HG02610 (cell line): ENCODE data around the gene SEPTIN10.

ENCODE experiments used
- ATAC-seq: cut with Tn5 transposase; IDR thresholded peaks from one replicate; pipeline ENCODE4 v1.9.1; 2021; ENCODE audit warnings: mild to moderate bottlenecking, moderate library complexity; ENCODE audit not compliant: unreplicated experiment

SEPTIN10 gene

DNA sequence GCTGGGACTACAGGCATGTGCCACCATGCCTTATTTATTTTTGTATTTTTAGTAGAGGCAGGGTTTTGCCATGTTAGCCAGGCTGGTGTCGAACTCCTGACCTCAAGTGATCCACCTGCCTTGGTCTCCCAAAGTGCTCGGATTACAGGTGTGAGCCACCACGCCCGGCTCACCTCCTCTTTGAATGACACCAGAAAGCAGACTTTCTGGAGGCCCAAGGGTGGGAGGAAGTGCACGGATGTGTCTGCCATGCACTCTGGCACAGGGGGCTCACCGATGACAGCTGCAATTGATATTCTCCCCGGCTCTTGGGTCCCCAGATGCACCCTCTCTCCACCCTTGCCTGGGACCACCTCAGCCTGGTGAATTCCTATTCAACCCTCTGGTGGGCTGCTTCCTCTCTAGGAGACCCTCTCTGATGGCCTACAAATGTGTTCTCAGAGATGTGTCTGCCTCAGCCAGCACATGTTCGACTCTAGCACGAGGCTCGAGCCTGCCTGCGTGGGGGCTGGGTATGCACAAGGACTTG is 87.3 kb downstream of the SEPTIN10 start:
- no peak for ATAC-seq

DNA sequence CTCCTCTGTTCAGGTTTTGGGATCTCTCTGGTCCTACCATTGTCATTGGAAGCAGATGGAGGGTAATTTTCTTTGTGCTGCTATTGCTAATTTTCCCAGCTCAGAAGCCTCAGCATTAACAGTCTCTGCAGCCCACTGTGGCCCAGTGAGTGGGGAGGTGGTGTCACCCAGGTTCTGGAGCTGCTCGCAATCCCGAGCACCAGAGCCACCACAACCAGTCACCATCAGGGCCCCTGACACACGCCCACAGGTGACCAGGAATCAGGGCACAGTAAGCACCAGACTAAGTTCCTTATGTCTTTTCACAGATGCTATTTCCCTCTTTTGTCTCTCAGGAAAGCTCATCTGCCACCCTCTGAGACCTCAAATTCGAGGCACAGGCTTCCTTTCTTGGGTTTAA is 87.9 kb downstream of the SEPTIN10 start:
- ATAC-seq = no peak

DNA sequence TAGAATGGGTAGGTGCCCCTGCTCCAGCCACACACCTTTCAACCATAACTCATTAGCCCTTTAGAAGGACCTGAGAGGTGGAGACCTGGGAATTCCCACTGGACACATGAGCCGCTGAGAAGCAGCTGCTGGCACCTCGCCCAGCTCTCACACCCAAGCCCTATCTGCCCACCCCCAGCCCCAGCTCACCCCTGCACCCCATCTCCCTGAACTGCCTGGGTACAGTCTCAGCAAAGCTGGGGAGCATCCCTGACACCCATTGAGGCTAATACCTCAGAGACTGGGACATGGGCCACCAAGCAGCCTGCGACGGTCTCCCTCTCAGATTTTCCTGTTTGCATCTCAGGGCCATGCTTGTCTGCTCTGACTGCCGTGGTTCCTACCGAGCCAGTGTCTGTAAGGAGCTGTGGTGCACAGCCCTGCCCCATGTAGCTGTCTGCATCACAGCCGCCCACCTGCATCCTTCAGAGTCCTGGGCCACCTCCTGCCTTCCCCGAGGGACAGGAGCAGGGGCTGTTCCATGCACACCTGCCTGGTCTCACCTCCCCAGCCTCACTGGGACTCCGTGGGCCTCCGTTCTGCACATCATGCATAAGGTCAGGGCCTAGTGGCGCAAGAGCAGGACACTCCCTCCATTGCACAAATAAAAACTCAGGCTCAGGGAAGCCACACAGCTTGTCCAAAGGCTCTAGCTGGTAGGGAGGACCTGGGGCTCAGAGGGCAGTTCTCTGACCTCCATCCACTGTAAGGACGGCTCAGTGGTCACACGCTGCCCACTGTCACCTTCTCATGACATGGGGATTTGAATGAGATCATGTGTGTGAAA is 90.0 kb downstream of the SEPTIN10 start:
- ATAC-seq = no peak

DNA sequence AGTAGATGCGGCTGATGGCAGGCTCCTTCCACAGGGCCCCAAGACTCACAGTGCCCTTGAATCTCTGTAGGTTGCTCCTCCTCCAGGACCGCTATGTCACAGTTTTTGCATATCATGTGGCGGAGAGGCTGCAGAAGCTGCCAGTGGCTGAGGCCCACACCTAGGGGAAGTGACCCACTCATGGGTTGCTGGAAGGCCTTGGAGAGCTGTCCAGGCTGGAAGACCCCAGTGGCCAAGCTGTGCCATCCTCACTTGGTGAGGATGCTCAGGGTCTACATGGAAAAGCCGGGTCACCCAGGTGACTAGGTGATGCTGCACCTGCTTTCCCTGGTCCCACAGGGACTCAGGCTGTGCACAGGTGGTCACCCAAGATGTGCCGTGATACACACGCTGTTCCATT is 90.6 kb downstream of the SEPTIN10 start:
- no peak for ATAC-seq

DNA sequence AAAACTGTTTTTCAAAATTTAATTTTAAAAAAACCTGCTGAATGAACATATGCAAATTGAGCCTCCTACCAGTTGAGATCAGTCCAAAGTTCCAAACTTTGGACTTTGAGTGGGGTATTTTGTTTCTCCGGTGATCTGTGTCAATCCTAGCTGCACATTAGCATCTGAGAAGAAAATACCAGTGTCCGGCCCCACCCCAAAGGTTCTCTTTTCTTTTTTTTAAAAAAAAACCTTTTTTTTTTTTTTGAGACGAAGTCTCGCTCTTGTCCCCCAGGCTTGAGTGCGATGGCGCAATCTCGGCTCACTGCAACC is 91.7 kb downstream of the SEPTIN10 start:
- ATAC-seq = no peak

DNA sequence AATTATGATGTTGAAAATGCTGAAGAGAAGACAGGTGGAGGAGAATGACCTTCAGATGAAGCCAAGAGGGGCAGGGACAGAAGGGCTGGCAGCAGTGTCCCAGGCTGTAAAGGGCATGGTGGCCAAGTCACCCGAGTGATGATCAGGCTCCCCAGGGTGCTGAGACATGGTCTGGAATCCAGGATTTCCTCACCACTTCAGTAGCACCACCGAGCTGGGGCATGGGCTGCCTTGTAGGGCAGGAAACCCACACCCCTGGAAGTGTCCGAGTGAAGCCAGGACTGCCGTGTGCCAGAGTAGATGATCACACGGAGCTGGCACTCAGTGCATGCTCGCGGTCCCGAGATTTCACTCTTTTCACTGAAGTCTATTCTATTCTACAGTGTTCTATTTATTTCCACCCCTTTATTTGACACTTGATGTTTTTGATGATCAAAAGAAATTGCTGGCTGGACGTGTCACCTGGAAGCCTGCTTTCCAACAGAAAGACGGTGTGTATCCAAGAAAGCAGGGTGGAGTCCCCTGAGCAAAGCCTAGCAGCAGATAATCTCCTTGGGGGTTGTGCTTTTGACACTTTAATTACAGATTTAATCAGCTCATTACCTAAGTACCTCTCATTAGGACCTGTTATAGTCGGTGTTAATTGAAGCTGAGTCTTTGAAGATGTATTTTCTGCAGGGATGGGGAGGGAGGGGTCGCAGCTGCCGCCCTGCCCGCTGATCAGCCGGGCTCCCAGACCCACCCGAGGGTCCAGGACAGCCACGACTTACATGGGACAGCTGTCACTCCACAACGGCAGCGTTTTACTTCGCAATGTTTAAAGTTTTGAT is 92.3 kb downstream of the SEPTIN10 start:
- no peak for ATAC-seq

DNA sequence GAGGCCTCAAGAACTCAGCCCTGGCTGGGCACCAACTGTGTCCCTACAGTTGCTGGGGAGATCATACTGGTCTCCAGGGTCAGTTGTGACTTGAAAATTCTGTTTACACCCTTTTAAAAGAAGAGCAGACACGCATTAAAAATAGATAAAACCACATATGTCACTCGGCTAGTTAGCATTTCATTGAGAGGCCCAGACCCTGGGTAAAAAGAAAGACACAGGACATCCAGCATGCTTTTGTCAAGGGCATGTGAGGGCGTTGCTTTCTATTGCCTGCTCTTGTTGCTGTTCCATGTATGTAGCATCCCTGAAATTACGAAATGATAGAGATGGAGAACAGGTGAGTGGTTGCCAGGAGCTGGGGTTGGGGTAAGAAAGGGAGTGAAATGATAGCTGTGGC is 94.3 kb downstream of the SEPTIN10 start:
- no peak for ATAC-seq

DNA sequence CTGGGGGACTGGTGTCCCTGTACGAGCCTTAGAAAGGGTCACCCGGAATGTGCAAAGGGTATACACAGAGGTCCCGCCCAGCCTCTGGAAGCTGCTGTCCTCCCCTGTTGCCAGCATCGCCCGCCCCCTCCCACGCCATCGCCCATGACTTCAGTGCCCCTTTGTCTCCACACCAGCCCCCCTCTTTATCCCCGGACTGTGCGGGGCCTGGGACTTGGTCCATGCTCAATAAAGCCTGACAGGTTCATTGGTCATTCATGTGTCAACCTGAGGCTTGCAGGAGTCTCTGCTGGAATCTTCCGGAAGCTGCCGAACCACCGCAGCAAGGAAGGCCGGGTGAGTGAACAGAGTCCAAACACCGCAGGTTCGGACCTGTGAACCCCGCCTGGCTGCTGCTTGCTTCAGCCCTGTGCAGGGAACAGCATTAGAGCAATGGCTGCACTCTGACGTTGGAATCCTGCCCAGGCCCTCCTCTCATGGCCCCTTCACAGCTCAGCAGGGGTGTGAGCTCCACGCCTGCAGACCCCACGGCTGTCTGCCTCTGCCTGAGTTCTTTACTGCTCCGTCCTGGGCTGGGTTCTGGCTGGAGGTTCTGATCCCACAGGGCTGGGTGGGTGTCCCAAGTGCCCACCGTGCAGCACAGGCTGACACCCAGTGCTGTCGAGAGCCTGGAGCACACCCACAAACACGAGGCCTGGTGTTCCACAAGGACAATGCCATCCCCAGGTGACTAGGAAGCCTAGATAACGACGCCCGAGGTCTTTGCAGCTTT is 96.5 kb downstream of the SEPTIN10 start:
- no peak for ATAC-seq

DNA sequence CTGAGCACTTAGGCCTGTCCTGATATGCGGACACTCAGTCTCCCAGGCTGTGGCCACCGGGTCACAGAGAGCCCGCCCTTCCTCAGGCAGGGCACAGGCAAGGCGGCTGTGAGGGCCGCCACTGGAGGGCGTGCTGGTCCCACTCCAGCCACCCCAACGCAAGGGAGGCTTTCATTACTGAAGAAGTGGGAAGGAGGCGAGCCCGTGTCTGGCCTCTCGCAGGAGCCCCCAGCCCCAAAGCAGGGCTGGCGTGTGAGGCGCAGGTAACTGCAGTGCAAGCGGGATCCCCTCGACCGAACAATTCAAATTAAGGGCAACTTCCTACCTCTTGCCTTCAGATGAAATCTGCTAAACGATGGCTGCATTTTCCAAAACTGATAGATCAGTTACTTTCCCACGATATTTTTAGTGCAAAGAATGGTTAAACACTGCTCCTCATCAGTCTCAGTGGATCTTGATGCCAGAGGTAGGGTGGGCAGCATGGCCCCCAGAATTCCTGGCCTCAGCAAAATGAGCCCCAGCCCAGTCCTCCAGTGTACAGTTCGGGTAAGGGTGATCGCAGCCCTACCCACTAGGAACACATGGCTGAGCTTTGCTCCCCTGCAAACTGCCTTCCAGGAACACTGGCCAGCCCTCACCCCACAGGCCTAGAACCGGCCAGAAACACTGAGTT is 97.2 kb downstream of the SEPTIN10 start:
- no peak for ATAC-seq

DNA sequence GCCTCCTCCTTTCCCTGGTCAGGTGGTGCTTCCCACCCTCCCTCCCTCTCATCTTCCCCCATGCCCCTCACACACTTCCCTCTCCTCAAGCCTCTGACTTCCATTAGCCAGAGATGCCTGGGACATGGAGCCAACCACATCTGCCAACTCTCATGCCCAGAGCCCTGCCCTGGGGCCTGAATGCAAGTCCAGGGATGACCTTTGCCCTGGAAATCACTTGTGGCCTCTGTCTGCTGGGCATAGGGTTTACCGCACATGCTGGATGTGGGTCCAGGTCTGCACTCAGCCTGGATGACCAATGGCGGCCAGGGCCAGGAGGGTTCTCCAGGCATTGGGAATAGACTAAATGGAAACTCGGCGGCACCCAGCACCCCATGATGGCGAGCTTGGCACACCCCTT is 98.9 kb downstream of the SEPTIN10 start:
- no peak for ATAC-seq

DNA sequence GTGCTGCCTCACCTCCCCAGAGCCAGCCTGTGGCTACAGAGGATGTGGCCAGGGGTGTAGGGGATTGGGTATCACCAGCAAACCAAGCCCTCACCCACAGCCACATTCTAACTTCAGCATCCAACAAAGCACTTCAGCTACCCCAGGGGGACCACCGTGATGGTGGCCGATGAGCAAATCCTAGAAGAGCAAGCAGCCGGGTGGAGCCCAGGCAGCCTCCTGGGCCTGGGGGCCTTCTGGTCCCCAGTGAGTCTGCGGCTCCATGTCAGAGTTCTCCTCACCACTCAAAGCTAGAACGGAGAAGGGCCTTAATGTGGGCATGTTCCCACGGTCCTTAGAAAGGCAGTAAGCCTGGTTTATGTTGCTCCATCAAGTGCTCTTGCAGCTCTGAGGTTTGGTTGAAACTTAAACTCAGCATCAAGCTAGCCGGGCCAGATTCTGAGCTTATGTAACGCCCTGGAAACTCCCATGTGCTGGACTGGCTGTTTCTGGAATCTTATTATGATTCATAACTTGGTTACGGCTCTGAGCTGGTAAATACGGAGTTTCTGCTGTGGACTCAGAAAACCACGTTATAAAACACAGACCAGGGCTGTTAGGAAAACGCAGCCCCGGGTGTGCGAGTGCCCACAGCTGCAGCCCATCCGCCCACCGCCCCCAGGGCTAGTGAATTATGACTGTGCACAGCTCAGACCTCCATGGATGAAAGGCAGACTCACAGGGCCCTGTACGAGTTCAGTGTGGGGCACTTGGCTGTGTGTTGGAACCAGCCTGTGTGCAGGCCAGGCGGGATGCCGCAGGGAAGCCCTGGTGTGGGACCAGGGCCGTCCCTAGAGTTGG is 99.8 kb downstream of the SEPTIN10 start:
- peak; percentile 79 for ATAC-seq

DNA sequence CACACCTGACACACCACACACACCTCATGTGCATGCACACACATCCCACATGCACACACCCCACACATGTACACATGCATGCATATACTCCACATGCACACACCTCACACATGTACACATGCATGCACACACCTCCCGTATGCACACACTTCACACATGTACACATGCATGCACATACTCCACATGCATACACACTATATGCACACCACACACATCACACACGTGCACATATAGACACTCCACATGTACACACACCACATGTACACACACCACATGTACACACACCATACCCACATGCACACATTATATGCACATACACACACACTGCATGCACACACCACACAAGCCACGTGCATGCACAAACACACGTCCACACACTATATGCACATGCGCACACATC is 100.5 kb downstream of the SEPTIN10 start:
- ATAC-seq = no peak

DNA sequence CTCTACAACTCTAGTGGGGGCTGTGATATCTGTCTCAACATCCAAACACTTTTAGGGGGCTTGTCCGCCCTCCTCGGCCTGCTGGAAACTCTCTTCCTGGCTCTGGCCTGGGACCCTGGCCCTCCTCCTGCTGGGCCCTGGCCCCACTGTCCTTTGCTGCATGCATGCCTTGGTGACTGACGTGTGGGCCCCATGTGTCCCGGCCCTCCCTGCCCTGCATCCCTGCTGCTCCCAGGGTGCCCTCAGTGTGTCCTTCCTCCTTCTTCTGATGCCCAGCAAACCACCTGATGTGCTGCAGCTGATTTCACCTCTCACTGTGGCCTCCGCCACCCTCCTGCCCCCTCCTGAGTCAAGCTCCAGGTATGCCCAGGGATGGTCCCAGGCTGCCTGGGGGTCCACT is 101.7 kb downstream of the SEPTIN10 start:
- ATAC-seq = no peak

DNA sequence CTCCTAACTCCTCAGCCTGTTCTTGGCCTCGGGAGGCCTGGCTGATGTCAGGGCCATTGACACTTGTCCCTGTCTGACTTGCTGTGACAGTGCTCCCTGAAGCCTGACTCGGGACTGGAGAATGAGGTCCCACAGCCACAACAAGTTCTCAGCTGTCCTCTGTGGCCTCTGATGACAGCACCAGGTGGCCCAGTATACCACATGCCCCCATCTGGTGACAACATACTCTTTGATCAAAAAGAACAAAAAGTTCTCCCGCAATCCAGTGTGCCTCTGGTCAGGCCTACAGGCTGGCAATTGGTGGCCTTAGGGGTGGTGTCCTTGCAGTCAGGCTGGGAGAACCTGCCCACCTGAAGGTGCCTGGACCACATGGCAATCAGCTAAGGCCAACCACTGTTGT is 102.6 kb downstream of the SEPTIN10 start:
- ATAC-seq = no peak

DNA sequence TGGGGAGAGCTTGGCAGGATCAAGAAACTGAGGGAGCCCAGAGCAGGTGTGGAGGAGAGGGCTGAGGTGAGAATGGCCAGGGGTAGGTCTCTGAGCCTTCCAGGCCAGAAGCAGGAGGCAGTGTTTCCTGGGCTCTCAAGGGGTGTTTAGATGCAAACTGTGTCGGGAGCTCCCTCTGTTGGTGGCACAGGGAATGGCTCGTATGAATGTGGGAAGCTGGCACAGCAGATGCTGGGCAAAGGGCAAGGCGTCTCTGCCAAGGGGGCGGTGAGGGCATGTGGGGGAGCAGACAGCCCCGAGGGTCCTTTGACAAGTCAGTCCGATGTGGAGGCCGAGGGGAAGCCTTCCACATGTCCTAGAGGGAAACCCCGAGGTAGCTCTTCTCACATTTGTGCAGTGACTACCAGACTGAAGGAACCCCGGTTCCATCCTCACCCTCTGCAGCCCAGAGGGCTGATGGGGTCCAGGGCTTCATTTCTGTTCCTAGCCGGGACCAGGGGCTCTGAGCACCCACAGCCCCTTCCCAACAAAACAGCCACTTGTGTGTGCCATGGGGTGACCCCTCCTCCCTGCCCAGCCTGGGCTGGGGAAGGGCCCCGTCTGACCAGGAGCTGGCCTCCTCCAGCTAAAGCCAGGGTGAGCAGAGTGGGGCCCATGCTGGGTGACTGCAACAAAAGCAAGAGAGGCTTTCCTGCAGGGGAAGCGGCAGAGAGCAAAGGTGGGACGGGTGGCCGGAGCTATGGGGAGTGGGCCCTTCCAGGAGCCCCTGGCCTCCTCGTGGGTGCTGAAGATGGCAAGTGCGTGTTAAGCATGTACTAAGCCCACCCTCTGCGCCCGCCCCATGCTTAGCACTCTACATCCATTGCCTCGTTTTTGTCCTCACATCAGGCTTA is 103.4 kb downstream of the SEPTIN10 start:
- no peak for ATAC-seq

DNA sequence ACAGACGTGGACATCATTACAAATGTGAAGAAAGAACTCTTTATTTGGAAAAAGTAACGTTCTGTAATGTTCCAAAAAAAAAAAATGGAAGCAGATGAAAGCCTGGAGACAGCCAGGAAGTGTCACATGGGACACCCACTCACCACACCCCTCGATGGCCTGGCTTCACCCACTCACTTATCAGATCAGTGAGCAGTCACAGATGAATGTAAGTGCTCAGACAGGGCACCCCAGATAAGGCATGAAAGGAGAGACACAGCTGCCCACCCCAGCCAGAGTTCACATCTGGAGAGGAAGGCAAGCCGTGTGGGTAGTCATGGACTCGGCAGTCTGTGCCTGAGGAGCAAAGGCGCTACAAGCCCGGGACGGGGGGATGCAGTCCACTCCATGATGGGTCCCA is 105.2 kb downstream of the SEPTIN10 start:
- no peak for ATAC-seq

DNA sequence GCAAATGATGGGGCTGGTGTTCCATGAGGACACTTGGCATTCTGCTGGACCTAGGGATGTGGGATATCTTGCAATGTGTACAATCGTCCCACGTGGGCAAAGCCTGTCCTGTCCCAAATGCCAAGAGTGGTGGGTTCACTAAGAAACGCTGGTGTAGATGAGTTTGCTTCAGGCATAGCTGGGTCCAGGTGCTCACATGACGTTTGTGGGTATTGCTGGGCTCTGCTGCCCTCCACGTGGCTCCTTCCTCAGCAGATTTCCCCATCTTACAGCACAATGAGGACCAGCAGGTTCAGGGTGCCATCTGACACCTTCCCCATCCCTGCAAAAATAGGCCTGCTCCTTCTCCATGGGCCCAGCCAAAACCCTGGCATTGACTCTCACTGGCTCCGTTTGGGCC is 105.9 kb downstream of the SEPTIN10 start:
- ATAC-seq = no peak

DNA sequence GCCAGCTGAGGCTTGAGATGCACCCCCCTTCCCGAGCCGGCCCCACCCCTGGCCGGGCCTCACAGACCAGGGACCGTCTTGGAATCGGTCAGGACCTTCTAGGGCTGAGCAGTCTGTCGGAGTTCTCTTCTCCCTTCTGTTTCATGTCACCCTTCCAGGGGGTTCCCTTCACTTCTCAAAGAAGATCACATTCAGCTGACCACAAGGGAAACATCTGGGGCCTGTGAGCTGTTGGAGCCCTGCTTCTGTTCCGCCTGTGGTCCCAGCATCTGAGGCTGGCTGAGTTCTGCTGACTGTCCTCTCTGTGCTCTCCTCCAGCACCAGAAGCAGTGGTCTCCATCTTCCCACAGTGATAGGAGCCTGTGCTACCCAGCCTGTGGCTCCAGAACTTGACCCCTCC is 106.5 kb downstream of the SEPTIN10 start:
- no peak for ATAC-seq

DNA sequence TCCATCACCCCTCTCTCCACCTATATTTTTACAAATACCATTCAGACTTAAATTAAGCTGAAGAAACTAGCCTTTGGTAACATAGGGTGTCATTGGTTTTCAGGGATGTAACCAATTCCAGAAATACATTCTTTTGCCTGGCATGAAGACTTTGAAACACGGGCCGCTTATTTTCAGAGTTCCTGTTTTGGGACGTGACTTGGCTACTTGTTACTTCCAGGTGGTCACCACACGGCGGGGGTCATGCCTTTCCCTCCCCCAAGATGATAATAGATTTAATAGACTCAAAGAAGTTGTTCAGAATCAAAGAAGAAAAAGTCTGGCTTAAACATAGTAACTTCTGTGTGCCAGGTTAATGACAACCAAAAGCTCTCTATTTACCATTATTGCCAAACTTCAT is 110.6 kb downstream of the SEPTIN10 start:
- no peak for ATAC-seq
